ENCODE results near the gene NME8.

The NME8 gene

GRCh38 chr7:37832194-37832593 lies 16.2 kb upstream of the NME8 start:
- H3K4me1 ChIP-seq (ENCODE audit: insufficient read depth, low read length), result no peaks in the 10 kb centered on the region
- H3K9me3 ChIP-seq (ENCODE audit: control insufficient read depth, insufficient read depth, low read length), result no peaks in the 10 kb centered on the region
- no peaks in the 10 kb centered on the region for H3K36me3 ChIP-seq (ENCODE audit: insufficient read depth, low read length)

DNA sequence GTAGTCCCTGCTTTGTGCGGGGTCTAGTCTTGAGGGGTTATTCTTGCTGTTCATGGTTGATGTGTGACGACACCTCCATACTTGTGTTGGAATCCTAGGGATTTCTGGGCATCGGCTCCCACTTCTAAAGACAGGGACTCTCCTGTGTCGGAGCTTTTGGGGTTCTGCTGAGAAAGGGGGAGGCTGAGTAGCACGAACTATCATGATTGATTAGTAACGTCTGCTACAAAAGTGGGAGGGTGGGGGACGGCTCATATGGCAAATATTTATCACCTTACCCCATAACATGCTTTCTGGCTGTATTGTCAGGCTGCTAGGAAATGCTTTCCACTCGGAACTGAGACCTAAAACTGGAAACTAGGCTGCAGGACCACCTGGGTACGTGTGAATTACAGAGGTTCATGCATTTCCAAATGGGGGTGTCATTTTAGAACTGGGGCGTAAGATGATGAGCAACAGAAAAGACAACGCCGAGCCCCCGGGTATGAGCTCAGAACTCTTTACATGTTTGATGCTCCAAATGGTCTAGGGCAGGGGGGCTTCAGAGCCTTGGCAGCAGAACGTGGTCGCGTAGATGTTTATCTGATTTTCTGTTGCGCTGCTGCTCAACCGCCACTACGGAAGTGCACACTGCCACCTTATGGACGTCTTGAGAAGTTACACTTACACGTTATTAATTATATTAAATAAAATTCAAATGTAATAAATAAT lies 15.1 kb upstream of the NME8 start:
- H3K4me1 ChIP-seq (ENCODE audit: insufficient read depth, low read length), result no peaks in the 10 kb centered on the region
- H3K9ac ChIP-seq (ENCODE audit: low read depth, low read length), result peak overlapping the region; percentile 47
- H3K36me3 ChIP-seq (ENCODE audit: insufficient read depth, low read length), result no peaks in the 10 kb centered on the region
- no peaks in the 10 kb centered on the region for H3K9me3 ChIP-seq (ENCODE audit: control insufficient read depth, insufficient read depth, low read length)

More at GRCh38 chr7:37832194-37832593, 16.2 kb upstream of the NME8 start:
- no peak overlapping the region for H3K9ac ChIP-seq (ENCODE audit: low read depth, low read length)

DNA sequence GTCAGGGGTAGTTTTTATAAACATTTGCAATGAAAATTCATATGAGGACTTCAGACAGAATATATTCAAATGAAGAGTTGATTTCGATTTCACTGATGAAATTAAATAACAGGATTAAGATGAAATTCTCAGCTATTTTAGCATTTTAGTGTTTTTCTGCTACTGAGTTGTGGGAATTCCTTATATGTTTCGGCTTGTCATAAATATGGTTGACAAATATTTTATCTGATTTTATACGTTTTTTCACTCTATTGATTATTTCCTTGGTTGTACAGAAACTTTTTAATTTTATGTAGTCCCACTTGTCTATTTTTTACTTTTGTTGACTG lies 14.6 kb upstream of the NME8 start:
- Histone ChIP-seq H3K4me1 (ENCODE audit: insufficient read depth, low read length) (no peaks in the 10 kb centered on the region), H3K9me3 (ENCODE audit: control insufficient read depth, insufficient read depth, low read length) (no peaks in the 10 kb centered on the region), H3K9ac (ENCODE audit: low read depth, low read length) (no peak overlapping the region), H3K36me3 (ENCODE audit: insufficient read depth, low read length) (no peaks in the 10 kb centered on the region)

DNA sequence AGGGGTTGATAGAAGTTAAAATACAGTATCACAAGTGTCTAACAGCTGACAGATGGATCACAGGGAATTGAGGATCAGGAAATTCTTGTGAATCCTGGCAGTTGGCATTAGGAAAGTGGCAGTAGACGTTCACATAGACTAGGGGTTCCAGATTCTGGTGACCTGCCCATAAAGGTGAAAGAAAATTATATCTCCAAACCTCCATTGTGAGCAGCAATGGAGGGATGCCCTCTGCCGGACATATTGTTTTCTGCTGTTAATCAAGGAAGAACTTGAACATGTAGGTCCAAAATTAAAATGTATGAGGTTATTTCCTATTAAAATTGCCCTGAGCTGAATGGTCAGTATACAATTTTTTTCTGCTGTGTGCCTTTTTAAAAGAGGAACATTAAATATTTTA lies 5.1 kb downstream of the NME8 start:
- H3K4me1 ChIP-seq (ENCODE audit: insufficient read depth, low read length), result no peaks in the 10 kb centered on the region
- no peaks in the 10 kb centered on the region for H3K9me3 ChIP-seq (ENCODE audit: control insufficient read depth, insufficient read depth, low read length)
- no peaks in the 10 kb centered on the region for H3K36me3 ChIP-seq (ENCODE audit: insufficient read depth, low read length)
- no peak overlapping the region for H3K9ac ChIP-seq (ENCODE audit: low read depth, low read length)

DNA sequence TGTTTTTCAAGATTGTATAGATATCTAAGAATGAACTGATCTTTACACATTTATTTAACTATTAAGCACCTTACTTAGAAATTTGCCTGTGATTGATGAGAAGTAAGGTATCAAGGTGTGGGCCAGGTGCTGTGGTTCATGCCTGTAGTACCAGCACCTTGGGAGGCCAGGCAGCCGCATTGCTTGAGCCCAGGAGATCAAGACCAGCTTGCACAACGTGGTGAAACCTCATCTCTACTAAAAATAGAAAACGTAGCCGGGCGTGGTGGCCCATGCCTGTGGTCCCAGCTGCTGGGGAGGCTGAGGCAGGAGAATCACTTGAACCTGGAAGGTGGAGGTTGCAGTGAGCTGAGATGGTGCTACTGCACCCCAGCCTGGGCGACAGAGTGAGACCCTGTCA lies 33.7 kb downstream of the NME8 start:
- Histone ChIP-seq H3K9ac (ENCODE audit: low read depth, low read length) (no peak overlapping the region), H3K4me1 (ENCODE audit: insufficient read depth, low read length) (no peaks in the 10 kb centered on the region)

DNA sequence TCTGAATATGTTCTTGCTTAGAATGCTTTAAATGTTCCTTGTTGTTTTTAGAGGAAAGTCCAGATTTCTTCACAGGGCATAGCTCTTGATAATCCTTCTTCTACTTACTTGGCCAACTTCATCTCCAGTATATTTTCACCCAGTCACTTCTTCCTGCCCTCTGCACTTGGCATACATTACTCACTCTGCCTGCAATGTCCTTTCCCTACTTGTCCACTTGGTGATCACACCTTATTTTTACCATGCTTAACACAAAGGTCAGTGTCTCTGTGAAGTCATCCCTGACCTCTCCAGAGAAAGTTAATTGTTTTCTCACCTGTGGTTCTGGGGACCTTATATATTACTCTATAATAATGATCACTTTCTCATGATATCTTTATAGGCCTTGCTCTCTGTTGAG lies 45.0 kb downstream of the NME8 start:
- Histone ChIP-seq H3K36me3 (ENCODE audit: insufficient read depth, low read length) (no peaks in the 10 kb centered on the region), H3K9ac (ENCODE audit: low read depth, low read length) (no peak overlapping the region), H3K4me1 (ENCODE audit: insufficient read depth, low read length) (no peaks in the 10 kb centered on the region), H3K9me3 (ENCODE audit: control insufficient read depth, insufficient read depth, low read length) (no peaks in the 10 kb centered on the region)

More for the DNA sequence above, 33.7 kb downstream of the NME8 start:
- Histone ChIP-seq H3K9me3 (ENCODE audit: control insufficient read depth, insufficient read depth, low read length) (no peaks in the 10 kb centered on the region), H3K36me3 (ENCODE audit: insufficient read depth, low read length) (no peaks in the 10 kb centered on the region)

DNA sequence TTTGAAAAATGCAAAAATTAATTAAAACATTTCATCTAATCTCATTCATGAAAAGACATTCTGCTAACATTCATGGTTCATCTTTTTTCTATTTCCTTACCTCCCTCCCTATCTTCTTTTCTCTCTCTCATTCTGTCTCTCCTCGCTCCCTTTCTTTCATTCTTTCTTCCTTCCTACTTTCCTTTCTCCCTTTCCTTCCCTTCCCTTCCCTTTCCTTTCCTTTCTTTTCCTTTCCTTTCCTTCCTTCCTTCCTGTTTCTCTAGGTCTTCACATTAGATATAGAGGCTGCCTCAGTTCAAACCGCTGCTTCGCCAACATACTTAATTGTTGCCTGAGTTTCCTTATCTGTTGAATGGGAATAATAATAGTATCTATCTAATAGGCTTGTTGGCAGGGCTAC lies 46.3 kb downstream of the NME8 start:
- Histone ChIP-seq H3K4me1 (ENCODE audit: insufficient read depth, low read length) (no peaks in the 10 kb centered on the region), H3K9ac (ENCODE audit: low read depth, low read length) (no peak overlapping the region), H3K36me3 (ENCODE audit: insufficient read depth, low read length) (no peaks in the 10 kb centered on the region), H3K9me3 (ENCODE audit: control insufficient read depth, insufficient read depth, low read length) (no peaks in the 10 kb centered on the region)

GRCh38 chr7:37899712-37900247 lies 51.4 kb downstream of the NME8 start:
- H3K9me3 ChIP-seq (ENCODE audit: control insufficient read depth, insufficient read depth, low read length), result no peaks in the 10 kb centered on the region
- no peak overlapping the region for H3K9ac ChIP-seq (ENCODE audit: low read depth, low read length)
- H3K36me3 ChIP-seq (ENCODE audit: insufficient read depth, low read length), result no peaks in the 10 kb centered on the region
- peaks cover 9% of the 10 kb centered on the region for H3K4me1 ChIP-seq (ENCODE audit: insufficient read depth, low read length)

- no peak overlapping the region for H3K9ac ChIP-seq (ENCODE audit: low read depth, low read length)
- no peaks in the 10 kb centered on the region for H3K36me3 ChIP-seq (ENCODE audit: insufficient read depth, low read length)
- H3K4me1 ChIP-seq (ENCODE audit: insufficient read depth, low read length), result peaks cover 9% of the 10 kb centered on the region
- H3K9me3 ChIP-seq (ENCODE audit: control insufficient read depth, insufficient read depth, low read length), result no peaks in the 10 kb centered on the region
Measured at GRCh38 chr7:37901236-37901827, 52.9 kb downstream of the NME8 start.

- H3K36me3 ChIP-seq (ENCODE audit: insufficient read depth, low read length), result no peaks in the 10 kb centered on the region
- no peak overlapping the region for H3K9ac ChIP-seq (ENCODE audit: low read depth, low read length)
- peaks cover 9% of the 10 kb centered on the region for H3K4me1 ChIP-seq (ENCODE audit: insufficient read depth, low read length)
- H3K9me3 ChIP-seq (ENCODE audit: control insufficient read depth, insufficient read depth, low read length), result no peaks in the 10 kb centered on the region
Measured at GRCh38 chr7:37901890-37902524, 53.6 kb downstream of the NME8 start.

DNA sequence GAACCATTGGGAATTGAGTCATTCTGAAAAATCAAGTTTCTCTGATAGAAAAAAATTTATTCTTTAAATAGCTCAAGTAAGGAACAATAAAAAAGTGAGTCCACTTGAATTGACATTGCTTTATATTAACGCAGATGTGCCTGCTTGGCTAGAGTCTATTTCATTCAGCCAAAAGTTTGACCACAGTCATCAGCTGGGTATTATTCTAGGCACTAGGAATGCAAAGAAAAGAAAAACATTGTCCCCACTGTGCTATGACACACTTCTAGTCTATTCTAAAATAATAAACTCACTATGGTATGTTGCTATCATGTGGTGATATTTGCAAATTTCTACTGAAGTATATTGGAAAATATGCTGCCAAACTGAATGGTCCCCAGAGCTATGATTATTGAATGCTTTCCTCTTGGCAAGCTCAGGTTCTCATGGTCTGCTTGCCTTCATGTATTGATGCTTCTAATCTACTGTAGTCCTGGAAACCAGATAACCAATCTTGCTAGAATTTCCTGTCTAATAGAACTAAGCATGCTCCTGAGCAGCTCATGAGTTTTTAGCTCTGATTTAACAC lies 59.9 kb downstream of the NME8 start:
- Histone ChIP-seq H3K4me1 (ENCODE audit: insufficient read depth, low read length) (no peaks in the 10 kb centered on the region), H3K9ac (ENCODE audit: low read depth, low read length) (no peak overlapping the region), H3K9me3 (ENCODE audit: control insufficient read depth, insufficient read depth, low read length) (no peaks in the 10 kb centered on the region)

GRCh38 chr7:37912756-37913155 lies 64.4 kb downstream of the NME8 start:
- Histone ChIP-seq H3K4me1 (ENCODE audit: insufficient read depth, low read length) (no peaks in the 10 kb centered on the region), H3K9ac (ENCODE audit: low read depth, low read length) (no peak overlapping the region), H3K9me3 (ENCODE audit: control insufficient read depth, insufficient read depth, low read length) (no peaks in the 10 kb centered on the region), H3K36me3 (ENCODE audit: insufficient read depth, low read length) (no peaks in the 10 kb centered on the region)

More for the DNA sequence above, 59.9 kb downstream of the NME8 start:
- H3K36me3 ChIP-seq (ENCODE audit: insufficient read depth, low read length), result no peaks in the 10 kb centered on the region

DNA sequence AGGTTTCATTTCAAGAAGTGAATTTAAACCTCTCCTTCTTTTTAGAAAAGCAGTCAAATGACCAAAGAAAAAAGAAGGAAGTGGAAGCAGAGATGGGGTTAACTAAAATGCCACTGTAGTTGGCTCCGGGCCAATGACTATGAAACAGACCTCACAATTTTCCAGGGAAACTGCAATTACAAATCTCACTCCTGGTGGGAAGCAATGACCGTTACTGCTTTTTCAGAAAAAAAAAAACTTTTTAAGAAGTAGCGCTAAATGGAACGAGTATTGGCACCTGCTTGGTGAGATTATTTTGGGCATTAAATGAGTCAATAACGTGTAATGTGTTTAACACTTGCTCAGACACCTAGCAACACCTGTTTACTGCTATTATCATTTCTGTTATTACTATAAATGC lies 67.0 kb downstream of the NME8 start:
- Histone ChIP-seq H3K9me3 (ENCODE audit: control insufficient read depth, insufficient read depth, low read length) (no peaks in the 10 kb centered on the region), H3K9ac (ENCODE audit: low read depth, low read length) (no peak overlapping the region), H3K4me1 (ENCODE audit: insufficient read depth, low read length) (no peaks in the 10 kb centered on the region), H3K36me3 (ENCODE audit: insufficient read depth, low read length) (no peaks in the 10 kb centered on the region)

- no peaks in the 10 kb centered on the region for H3K4me1 ChIP-seq (ENCODE audit: insufficient read depth, low read length)
- no peaks in the 10 kb centered on the region for H3K36me3 ChIP-seq (ENCODE audit: insufficient read depth, low read length)
- H3K9me3 ChIP-seq (ENCODE audit: control insufficient read depth, insufficient read depth, low read length), result no peaks in the 10 kb centered on the region
- peak overlapping the region; percentile 53; the same call in 1 of the 2 replicates for H3K9ac ChIP-seq (ENCODE audit: low read depth, low read length)
Measured at GRCh38 chr7:37916017-37916672, 67.7 kb downstream of the NME8 start.
